ENCODE measurements around the gene PTPRM. TPM values are rescaled to one million over a fixed set of nuclear protein-coding genes. Genes with fewer than 3 reads are reported as not detected.

Gene PTPRM
- total RNA-seq, 1 experiment from 2014 or later, result 11.1 TPM

GRCh38 chr18:7558769-7559168 is 8.3 kb upstream of the PTPRM start (continued):
- TF ChIP-seq ERG (CRISPR knock-in tag; IDR thresholded peaks at IDR 0.05), result no peak
- TF ChIP-seq FOXJ3 (CRISPR knock-in tag; IDR thresholded peaks at IDR 0.05; ENCODE audit: borderline replicate concordance), result no peak

GRCh38 chr18:7559709-7560319 is 7.3 kb upstream of the PTPRM start:
- Mint-ChIP-seq H3K27me3 (ENCODE audit: low read depth) (peaks cover 5% of the 10 kb centered on the region), H3K4me3 (no peak overlapping the region), H3K9me3 (no peaks in the 10 kb centered on the region), H3K27ac (no peak overlapping the region), H3K4me1 (peaks cover 18% of the 10 kb centered on the region), H3K36me3 (no peaks in the 10 kb centered on the region)
- ATAC-seq, result no peak
- POLR2A ChIA-PET, result no interaction called here
- no peak for DNase-seq (ENCODE audit: low spot score)
- CTCF ChIA-PET, result interaction anchor here (1.3 kb wide), 1 partner anchor 287 kb away, joined by 4 read pairs; no protein-coding TSS in a partner anchor
- TF ChIP-seq SOX15 (CRISPR knock-in tag; IDR thresholded peaks at IDR 0.05), result no peak
- no peak for TF ChIP-seq HMGXB4 (CRISPR knock-in tag; IDR thresholded peaks at IDR 0.05)
- no peak for TF ChIP-seq GTF2I (CRISPR knock-in tag; conservative IDR thresholded peaks at IDR 0.05)
- no peak for TF ChIP-seq ATF1 (CRISPR knock-in tag; IDR thresholded peaks at IDR 0.05)
- no peak for TF ChIP-seq USF2 (CRISPR knock-in tag; IDR thresholded peaks at IDR 0.05)
- no peak for TF ChIP-seq ATF2 (CRISPR knock-in tag; IDR thresholded peaks at IDR 0.05; ENCODE audit: borderline replicate concordance, low read depth)
- no peak for TF ChIP-seq KAT7 (CRISPR knock-in tag; IDR thresholded peaks at IDR 0.05; ENCODE audit: borderline replicate concordance)
- no peak for TF ChIP-seq IRF1 (CRISPR knock-in tag; IDR thresholded peaks at IDR 0.05)
- no peak for TF ChIP-seq RELA (CRISPR knock-in tag; IDR thresholded peaks at IDR 0.05; ENCODE audit: borderline replicate concordance)
- no peak for TF ChIP-seq E2F4 (CRISPR knock-in tag; IDR thresholded peaks at IDR 0.05; ENCODE audit: borderline replicate concordance, low read depth)
- no peak for TF ChIP-seq ZNF219 (CRISPR knock-in tag; IDR thresholded peaks at IDR 0.05; ENCODE audit: borderline replicate concordance)
- no peak for TF ChIP-seq ZNF263 (CRISPR knock-in tag; IDR thresholded peaks at IDR 0.05; ENCODE audit: low read depth)
- TF ChIP-seq ATF6 (CRISPR knock-in tag; IDR thresholded peaks at IDR 0.05), result no peak
- TF ChIP-seq OVOL2 (CRISPR knock-in tag; IDR thresholded peaks at IDR 0.05; ENCODE audit: borderline replicate concordance), result no peak
- TF ChIP-seq NR2C2 (CRISPR knock-in tag; IDR thresholded peaks at IDR 0.05), result no peak
- TF ChIP-seq RORB (CRISPR knock-in tag; IDR thresholded peaks at IDR 0.05), result no peak
- no peak for TF ChIP-seq MXD4 (CRISPR knock-in tag; IDR thresholded peaks at IDR 0.05; ENCODE audit: borderline replicate concordance)
- TF ChIP-seq CREB1 (CRISPR knock-in tag; IDR thresholded peaks at IDR 0.05), result no peak
